ENCODE measurements around the gene FOXN3. TPM values are rescaled to one million over a fixed set of nuclear protein-coding genes. Genes with fewer than 3 reads are reported as not detected.

Gene FOXN3
- total and polyA plus RNA-seq, 10 donors, result 9.2 to 121 (median 98.3) TPM

GRCh38 chr14:89175881-89176799 is 240.9 kb downstream of the FOXN3 start:
- Histone ChIP-seq H3K27ac (no peak overlapping the region), H3K9me3 (peaks cover 3 to 21% (median 18%) of the 10 kb centered on the region in 8 donors), H3K36me3 (peaks cover 0 to 60% (median 16%) of the 10 kb centered on the region in 6 donors), H3K27me3 (replicated peaks in 1 of 7) (no peaks in the 10 kb centered on the region), H3K4me3 (no peak overlapping the region), H3K4me1 (peaks cover 0 to 19% (median 9%) of the 10 kb centered on the region in 6 donors)
- TF ChIP-seq CTCF (IDR thresholded peaks at IDR 0.05 in 8 of 11, conservative IDR thresholded peaks at IDR 0.05 in 3 of 11), result no peak
- no peak for TF ChIP-seq POLR2A (IDR thresholded peaks at IDR 0.05)
- TF ChIP-seq POLR2AphosphoS5 (IDR thresholded peaks at IDR 0.05), result no peak
- intact Hi-C loops (cut with DNase I; ENCODE audit: low total_unique reads), result loop anchor here (10.0 kb wide), 3 partner anchors 239 to 739 kb away; partner anchors contain the start of gene FOXN3
- no peak for DNase-seq
- WGBS, 5 donors, result 73 to 86% (median 83%) methylated on average over 8 of the region's 8 CpGs

- no peak for TF ChIP-seq POLR2AphosphoS5 (IDR thresholded peaks at IDR 0.05)
- TF ChIP-seq CTCF (IDR thresholded peaks at IDR 0.05 in 8 of 11, conservative IDR thresholded peaks at IDR 0.05 in 3 of 11), result no peak
- TF ChIP-seq POLR2A (IDR thresholded peaks at IDR 0.05), result no peak
- intact Hi-C loops (cut with DNase I; ENCODE audit: low total_unique reads), result loop anchor here (10.0 kb wide), 3 partner anchors 243 to 743 kb away; partner anchors contain the start of gene FOXN3
- peaks cover 3 to 30% (median 25%) of the 10 kb centered on the region in 8 donors for H3K9me3 ChIP-seq
- no peak for DNase-seq
- peaks cover 0 to 47% (median 16%) of the 10 kb centered on the region in 6 donors for H3K36me3 ChIP-seq
- no peak overlapping the region for H3K27ac ChIP-seq
- no peak overlapping the region for H3K4me3 ChIP-seq
- peaks cover 0 to 12% (median 4%) of the 10 kb centered on the region in 6 donors for H3K4me1 ChIP-seq
- H3K27me3 ChIP-seq (replicated peaks in 1 of 7), result no peaks in the 10 kb centered on the region
Measured at GRCh38 chr14:89171628-89172027, 245.4 kb downstream of the FOXN3 start.

- no peak overlapping the region for H3K27ac ChIP-seq
Measured at GRCh38 chr14:89171168-89171567, 245.9 kb downstream of the FOXN3 start.

More at GRCh38 chr14:89171168-89171567, 245.9 kb downstream of the FOXN3 start:
- Histone ChIP-seq H3K27me3 (replicated peaks in 1 of 7) (no peaks in the 10 kb centered on the region), H3K9me3 (peaks cover 3 to 30% (median 25%) of the 10 kb centered on the region in 8 donors), H3K36me3 (peaks cover 0 to 46% (median 16%) of the 10 kb centered on the region in 6 donors), H3K4me1 (peaks cover 1 to 15% (median 7%) of the 10 kb centered on the region in 6 donors), H3K4me3 (no peak overlapping the region)
- TF ChIP-seq CTCF (IDR thresholded peaks at IDR 0.05 in 8 of 11, conservative IDR thresholded peaks at IDR 0.05 in 3 of 11) (no peak), POLR2A (IDR thresholded peaks at IDR 0.05) (no peak), POLR2AphosphoS5 (IDR thresholded peaks at IDR 0.05) (no peak)
- 79 to 92% (median 83%) methylated on average over 2 of the region's 2 CpGs for WGBS, 5 donors
- no peak for DNase-seq
- intact Hi-C loops (cut with DNase I; ENCODE audit: low total_unique reads), result loop anchor here (10.0 kb wide), 3 partner anchors 244 to 744 kb away; partner anchors contain the start of gene FOXN3
